CD4-positive, alpha-beta memory T cell (primary cell): Measurements from ENCODE around the gene UBALD2. TPM values are rescaled to one million over a fixed set of nuclear protein-coding genes. Genes with fewer than 3 reads are reported as not detected.
"Not testable (repeated sequence)": the region's sequence is repeated elsewhere in the genome, so short reads cannot be mapped to it uniquely, and the experiment has no call there.

Experiments
- CTCF ChIA-PET: fragments of 350-600 bp; sonication (Branson Sonifier 250); formaldehyde crosslinking; loops from one replicate; lab custom pipeline; 2021; ENCODE audit warnings: inconsistent platforms; ENCODE audit not compliant: partially characterized antibody; lab: Charles Lee
- POLR2A ChIA-PET: fragments of 350-600 bp; sonication (Branson Sonifier 250); formaldehyde crosslinking; loops from one replicate; lab custom pipeline; 2021; ENCODE audit not compliant: partially characterized antibody; lab: Charles Lee
- DNase-seq, 5 donors: peaks; one replicate each; pipeline versions ENCODE4 v3.0.0 to v3.0.0-alpha.2; 2020 to 2022; ENCODE audit warnings: mixed read lengths in 1 of 5
- H3K27ac ChIP-seq: one replicate; pipeline ENCODE4 v1.7.0; 2013; ENCODE audit warnings: low read depth, low read length
- H3K27me3 ChIP-seq: 2 replicates; pipeline ENCODE4 v1.7.0; 2013; ENCODE audit warnings: mild to moderate bottlenecking, low read length, moderate library complexity; ENCODE audit not compliant: insufficient read depth
- H3K36me3 ChIP-seq: 2 replicates; pipeline ENCODE4 v1.7.0; 2013; ENCODE audit warnings: mild to moderate bottlenecking, low read length, moderate library complexity; ENCODE audit not compliant: insufficient read depth
- H3K4me1 ChIP-seq: 2 replicates; pipeline ENCODE4 v1.7.0; 2013; ENCODE audit warnings: mild to moderate bottlenecking, low read length, moderate library complexity; ENCODE audit not compliant: insufficient read depth
- H3K4me3 ChIP-seq, 2 donors: one replicate each; pipeline ENCODE4 v1.7.0; 2013; ENCODE audit warnings: low read length in 2 of 2, mild to moderate bottlenecking in 1 of 2
- H3K9me3 ChIP-seq, 2 donors: one replicate each; pipeline ENCODE4 v1.7.0; 2013; ENCODE audit warnings: low read length in 2 of 2, control low read depth in 1 of 2; ENCODE audit not compliant: control insufficient read depth in 1 of 2
- H3K27ac Mint-ChIP-seq, 7 donors: one replicate each; pipeline ENCODE4 v1.8.0; 2020 to 2021; ENCODE audit warnings: mixed read lengths in 7 of 7, mild to moderate bottlenecking in 6 of 7, inconsistent platforms in 3 of 7, moderate library complexity in 3 of 7
- H3K27me3 Mint-ChIP-seq, 2 donors: one replicate each; pipeline ENCODE4 v1.8.0; 2020 to 2021; ENCODE audit warnings: mixed read lengths in 2 of 2
- H3K36me3 Mint-ChIP-seq, 2 donors: one replicate each; pipeline ENCODE4 v1.8.0; 2020 to 2021; ENCODE audit warnings: mixed read lengths in 2 of 2, inconsistent platforms in 1 of 2, mild to moderate bottlenecking in 1 of 2
- H3K4me1 Mint-ChIP-seq, 4 donors: one replicate each; pipeline ENCODE4 v1.8.0; 2020 to 2021; ENCODE audit warnings: mixed read lengths in 4 of 4, mild to moderate bottlenecking in 1 of 4
- H3K4me3 Mint-ChIP-seq, 8 donors: one replicate each; pipeline ENCODE4 v1.8.0; 2020 to 2021; ENCODE audit warnings: mixed read lengths in 8 of 8, mild to moderate bottlenecking in 7 of 8, moderate library complexity in 6 of 8, inconsistent platforms in 3 of 8
- H3K9me3 Mint-ChIP-seq, 8 donors: one replicate each; pipeline ENCODE4 v1.8.0; 2020 to 2021; ENCODE audit warnings: mixed read lengths in 8 of 8, mild to moderate bottlenecking in 5 of 8, inconsistent platforms in 3 of 8, moderate library complexity in 1 of 8
- intact Hi-C: fragments of 100-400 bp; cut with micrococcal nuclease; formaldehyde crosslinking; loops from one replicate; pipeline ENCODE4 v1.15.1; 2023
- polyA plus RNA-seq, 2 donors: library from polyadenylated mRNA; unstranded; fragments of 300-500 nt; fragmentation: Illumina TruSeq; gene quantifications; one replicate each; pipeline ENCODE4 v1.2.3, GENCODE V29; 2021
- total RNA-seq, 2 experiments: library from RNA; stranded (reverse); gene quantifications; one replicate each; pipeline ENCODE4 v1.2.3, GENCODE V29; 2021

The UBALD2 gene
- total and polyA plus RNA-seq, 4 experiments from 2014 or later: 6.2 to 103 (median 55.9) TPM

- Histone ChIP-seq H3K36me3 (no peaks in the 10 kb centered on the region), H3K27ac (no peak overlapping the region), H3K9me3 (no peaks in the 10 kb centered on the region), H3K27me3 (no peaks in the 10 kb centered on the region), H3K4me3 (no peak overlapping the region), H3K4me1 (no peaks in the 10 kb centered on the region)
- Mint-ChIP-seq H3K4me1 (peaks cover 0 to 1% (median 0%) of the 10 kb centered on the region in 4 donors), H3K27me3 (no peaks in the 10 kb centered on the region), H3K4me3 (no peak overlapping the region), H3K27ac (peak overlapping the region in 1 of 7 donors; percentile 71), H3K9me3 (no peaks in the 10 kb centered on the region), H3K36me3 (peaks cover 3% of the 10 kb centered on the region in 2 donors)
- ChIA-PET POLR2A (no interaction called here), CTCF (interaction anchor here (0.7 to 15.4 kb wide), 14 partner anchors 10 to 292 kb away, joined by 3 to 225 read pairs (median 4); partner anchors contain the start of gene SPHK1)
- no peak for DNase-seq
- intact Hi-C loops: no loop called here
Measured at GRCh38 chr17:76304226-76305134, 39.3 kb downstream of the UBALD2 start.

GRCh38 chr17:76305135-76305454, 39.9 kb downstream of the UBALD2 start:
- H3K4me1 Mint-ChIP-seq, H3K27me3 Mint-ChIP-seq, intact Hi-C loops, H3K27ac Mint-ChIP-seq, H3K9me3 ChIP-seq, H3K9me3 Mint-ChIP-seq, POLR2A ChIA-PET, DNase-seq, H3K36me3 Mint-ChIP-seq, H3K27me3 ChIP-seq, H3K4me3 Mint-ChIP-seq, H3K4me1 ChIP-seq, H3K36me3 ChIP-seq, H3K27ac ChIP-seq, H3K4me3 ChIP-seq: not testable (repeated sequence)
- CTCF ChIA-PET: interaction anchor here (1.1 to 15.4 kb wide), 6 partner anchors 80 to 292 kb away, joined by 4 to 225 read pairs (median 17); partner anchors contain the start of gene SPHK1

- Mint-ChIP-seq H3K36me3 (peaks cover 12 to 15% of the 10 kb centered on the region in 2 donors), H3K9me3 (no peaks in the 10 kb centered on the region), H3K27ac (no peak overlapping the region), H3K4me1 (peaks cover 0 to 1% (median 0%) of the 10 kb centered on the region in 4 donors), H3K4me3 (no peak overlapping the region), H3K27me3 (no peaks in the 10 kb centered on the region)
- ChIA-PET CTCF (interaction anchor here (1.3 to 15.4 kb wide), 3 partner anchors 77 to 293 kb away, joined by 3 to 225 read pairs (median 5); partner anchors contain the start of gene SPHK1), POLR2A (interaction anchor here (0.6 kb wide), 1 partner anchor 499 kb away, joined by 4 read pairs; no protein-coding TSS in a partner anchor)
- H3K4me1 ChIP-seq: no peaks in the 10 kb centered on the region
- no peak overlapping the region for H3K4me3 ChIP-seq
- H3K9me3 ChIP-seq: no peaks in the 10 kb centered on the region
- intact Hi-C loops: no loop called here
- H3K27me3 ChIP-seq: no peaks in the 10 kb centered on the region
- H3K27ac ChIP-seq: no peak overlapping the region
- no peak for DNase-seq
- peaks cover 7% of the 10 kb centered on the region for H3K36me3 ChIP-seq
Measured at GRCh38 chr17:76307299-76307965, 42.3 kb downstream of the UBALD2 start.

GRCh38 chr17:76307966-76308338, 42.8 kb downstream of the UBALD2 start, which contains the start of gene QRICH2:
Gene QRICH2, minus strand, starts transcription at chr17:76308276. Its CDS starts 278 bp downstream, at chr17:76307998.
- H3K27ac ChIP-seq: no peak within 1 kb of the TSS
- CTCF ChIA-PET: interaction anchor here (0.5 to 15.4 kb wide), 5 partner anchors 7 to 958 kb away, joined by 3 to 225 read pairs (median 5); partner anchors contain the start of gene SPHK1
- Mint-ChIP-seq H3K27me3 (no peaks in the 10 kb centered on the region), H3K27ac (no peak within 1 kb of the TSS), H3K4me3 (no peak within 1 kb of the TSS), H3K4me1 (peaks cover 0 to 2% (median under 1%) of the 10 kb centered on the region in 4 donors), H3K9me3 (no peaks in the 10 kb centered on the region), H3K36me3 (peaks cover 15 to 18% of the 10 kb centered on the region in 2 donors)
- intact Hi-C loops: no loop called here
- POLR2A ChIA-PET: no interaction called here
- no peak within 1 kb of the TSS for H3K4me3 ChIP-seq
- H3K36me3 ChIP-seq: peaks cover 12% of the 10 kb centered on the region
- no peaks in the 10 kb centered on the region for H3K9me3 ChIP-seq
- H3K27me3 ChIP-seq: no peaks in the 10 kb centered on the region
- no peak for DNase-seq
- no peaks in the 10 kb centered on the region for H3K4me1 ChIP-seq

GRCh38 chr17:76309461-76309860, 44.3 kb downstream of the UBALD2 start:
- Histone ChIP-seq H3K4me3 (no peak overlapping the region), H3K9me3 (no peaks in the 10 kb centered on the region), H3K36me3 (peaks cover 20% of the 10 kb centered on the region), H3K4me1 (no peaks in the 10 kb centered on the region), H3K27ac (no peak overlapping the region), H3K27me3 (no peaks in the 10 kb centered on the region)
- ChIA-PET POLR2A (interaction anchor here (1.1 kb wide), 1 partner anchor 44 kb away, joined by 6 read pairs; the partner anchor contains the start of gene PRPSAP1), CTCF (interaction anchor here (0.5 to 15.4 kb wide), 6 partner anchors 9 to 296 kb away, joined by 3 to 225 read pairs (median 3); no protein-coding TSS in a partner anchor)
- Mint-ChIP-seq H3K4me1 (peaks cover 0 to 2% (median under 1%) of the 10 kb centered on the region in 4 donors), H3K27ac (no peak overlapping the region), H3K9me3 (no peaks in the 10 kb centered on the region), H3K36me3 (peaks cover 25 to 29% of the 10 kb centered on the region in 2 donors), H3K4me3 (no peak overlapping the region), H3K27me3 (no peaks in the 10 kb centered on the region)
- intact Hi-C loops: no loop called here
- no peak for DNase-seq

- Mint-ChIP-seq H3K36me3 (peaks cover 28 to 43% of the 10 kb centered on the region in 2 donors), H3K4me3 (no peak overlapping the region), H3K4me1 (peaks cover 8 to 11% (median 11%) of the 10 kb centered on the region in 4 donors), H3K9me3 (peaks cover 0 to under 1% (median 0%) of the 10 kb centered on the region in 8 donors), H3K27me3 (no peaks in the 10 kb centered on the region), H3K27ac (no peak overlapping the region)
- intact Hi-C loops: no loop called here
- POLR2A ChIA-PET: no interaction called here
- Histone ChIP-seq H3K9me3 (no peaks in the 10 kb centered on the region), H3K36me3 (peaks cover 20% of the 10 kb centered on the region), H3K27me3 (no peaks in the 10 kb centered on the region), H3K4me3 (no peak overlapping the region), H3K27ac (no peak overlapping the region), H3K4me1 (no peaks in the 10 kb centered on the region)
- CTCF ChIA-PET: interaction anchor here (0.6 to 0.9 kb wide), 2 partner anchors 14 to 702 kb away, joined by 3 read pairs; no protein-coding TSS in a partner anchor
- no peak for DNase-seq
Measured at GRCh38 chr17:76312735-76313134, 47.6 kb downstream of the UBALD2 start.
